ENCODE results near the gene SPART. TPM values are rescaled to one million over a fixed set of nuclear protein-coding genes. Genes with fewer than 3 reads are reported as not detected.
"Not testable (repeated sequence)": the region's sequence is repeated elsewhere in the genome, so short reads cannot be mapped to it uniquely, and the experiment has no call there.

The SPART gene
- total RNA-seq, 2 donors from 2014 or later = 77.4 to 85.0 TPM

GRCh38 chr13:36356058-36356457 is 9.9 kb upstream of the SPART start:
- DNase-seq (ENCODE audit: low spot score) = no peak
- intact Hi-C loops (cut with DNase I) = loop anchor here in 1 of 2 donors (1.0 kb wide), 1 partner anchor 13 kb away; no protein-coding TSS in a partner anchor

GRCh38 chr13:36355632-36356031 is 9.4 kb upstream of the SPART start:
- DNase-seq (ENCODE audit: low spot score) = no peak
- intact Hi-C loops (cut with DNase I) = loop anchor here in 1 of 2 donors (1.0 kb wide), 1 partner anchor 14 kb away; no protein-coding TSS in a partner anchor

GRCh38 chr13:36354842-36355623 is 8.8 kb upstream of the SPART start:
- DNase-seq (ENCODE audit: low spot score) = no peak
- intact Hi-C loops (cut with DNase I) = no loop called here

GRCh38 chr13:36353001-36353400 is 6.8 kb upstream of the SPART start:
- no peak for DNase-seq (ENCODE audit: low spot score)
- intact Hi-C loops (cut with DNase I) = no loop called here

- intact Hi-C loops (cut with DNase I) = no loop called here
- no peak for DNase-seq (ENCODE audit: low spot score)
Observed at GRCh38 chr13:36352350-36352749, 6.2 kb upstream of the SPART start.

GRCh38 chr13:36347531-36348210 is 1.5 kb upstream of the SPART start:
- DNase-seq (ENCODE audit: low spot score) = no peak
- intact Hi-C loops (cut with DNase I) = no loop called here

- DNase-seq (ENCODE audit: low spot score) = peak; percentile 92
- intact Hi-C loops (cut with DNase I) = no loop called here
Observed at GRCh38 chr13:36345438-36346221, 564 bp downstream of the SPART start.

- intact Hi-C loops (cut with DNase I) = no loop called here
- no peak for DNase-seq (ENCODE audit: low spot score)
Observed at GRCh38 chr13:36344886-36345437, 1.2 kb downstream of the SPART start.

- intact Hi-C loops (cut with DNase I) = no loop called here
- no peak for DNase-seq (ENCODE audit: low spot score)
Observed at GRCh38 chr13:36344173-36344572, 2.0 kb downstream of the SPART start.

GRCh38 chr13:36343766-36344165 is 2.4 kb downstream of the SPART start:
- intact Hi-C loops (cut with DNase I) = no loop called here
- DNase-seq (ENCODE audit: low spot score) = no peak

GRCh38 chr13:36342715-36343114 is 3.5 kb downstream of the SPART start:
- DNase-seq (ENCODE audit: low spot score) = no peak
- intact Hi-C loops (cut with DNase I) = no loop called here

- intact Hi-C loops (cut with DNase I) = no loop called here
- DNase-seq (ENCODE audit: low spot score) = no peak
Observed at GRCh38 chr13:36341718-36342117, 4.5 kb downstream of the SPART start.

GRCh38 chr13:36339600-36340155 is 6.5 kb downstream of the SPART start:
- intact Hi-C loops (cut with DNase I) = loop anchor here in 1 of 2 donors (2.0 kb wide), 1 partner anchor 69 kb away; no protein-coding TSS in a partner anchor
- DNase-seq (ENCODE audit: low spot score) = no peak

GRCh38 chr13:36337938-36338641 is 8.1 kb downstream of the SPART start:
- no peak for DNase-seq (ENCODE audit: low spot score)
- intact Hi-C loops (cut with DNase I) = loop anchor here in 1 of 2 donors (2.0 kb wide), 1 partner anchor 67 kb away; no protein-coding TSS in a partner anchor

GRCh38 chr13:36332986-36333385 is 13.2 kb downstream of the SPART start:
- DNase-seq (ENCODE audit: low spot score) = no peak
- intact Hi-C loops (cut with DNase I) = no loop called here

GRCh38 chr13:36332255-36332654 is 13.9 kb downstream of the SPART start:
- intact Hi-C loops (cut with DNase I); DNase-seq (ENCODE audit: low spot score): not testable (repeated sequence)

GRCh38 chr13:36331280-36331679 is 14.9 kb downstream of the SPART start:
- DNase-seq (ENCODE audit: low spot score) = no peak
- intact Hi-C loops (cut with DNase I) = no loop called here

- DNase-seq (ENCODE audit: low spot score) = no peak
- intact Hi-C loops (cut with DNase I) = no loop called here
Observed at GRCh38 chr13:36329361-36329760, 16.8 kb downstream of the SPART start.

GRCh38 chr13:36328821-36329220 is 17.4 kb downstream of the SPART start:
- no peak for DNase-seq (ENCODE audit: low spot score)
- intact Hi-C loops (cut with DNase I) = no loop called here

Data from posterior vena cava (tissue), 2 donors.